OCI-LY7 (cell line): ENCODE measurements around the gene KCNN1.

ENCODE experiments used
- EZH2phosphoT487 ChIP-seq: fragments of 200-600 bp; sonication (generic); IDR thresholded peaks from 2 replicates; pipeline ENCODE4 v1.6.1; 2018; ENCODE audit warnings: low read depth, borderline replicate concordance, mild to moderate bottlenecking, mixed run types, antibody characterized with exemption, low read length, moderate library complexity, mixed read lengths
- TF ChIP-seq, protein P1 (sequence below): fragments of 200-600 bp; sonication (generic); conservative IDR thresholded peaks from 2 replicates; pipeline ENCODE4 v1.5.1; 2014; ENCODE audit warnings: mild to moderate bottlenecking, antibody characterized with exemption, low read length, moderate library complexity, mixed read lengths

- TF ChIP-seq, protein P1, sequence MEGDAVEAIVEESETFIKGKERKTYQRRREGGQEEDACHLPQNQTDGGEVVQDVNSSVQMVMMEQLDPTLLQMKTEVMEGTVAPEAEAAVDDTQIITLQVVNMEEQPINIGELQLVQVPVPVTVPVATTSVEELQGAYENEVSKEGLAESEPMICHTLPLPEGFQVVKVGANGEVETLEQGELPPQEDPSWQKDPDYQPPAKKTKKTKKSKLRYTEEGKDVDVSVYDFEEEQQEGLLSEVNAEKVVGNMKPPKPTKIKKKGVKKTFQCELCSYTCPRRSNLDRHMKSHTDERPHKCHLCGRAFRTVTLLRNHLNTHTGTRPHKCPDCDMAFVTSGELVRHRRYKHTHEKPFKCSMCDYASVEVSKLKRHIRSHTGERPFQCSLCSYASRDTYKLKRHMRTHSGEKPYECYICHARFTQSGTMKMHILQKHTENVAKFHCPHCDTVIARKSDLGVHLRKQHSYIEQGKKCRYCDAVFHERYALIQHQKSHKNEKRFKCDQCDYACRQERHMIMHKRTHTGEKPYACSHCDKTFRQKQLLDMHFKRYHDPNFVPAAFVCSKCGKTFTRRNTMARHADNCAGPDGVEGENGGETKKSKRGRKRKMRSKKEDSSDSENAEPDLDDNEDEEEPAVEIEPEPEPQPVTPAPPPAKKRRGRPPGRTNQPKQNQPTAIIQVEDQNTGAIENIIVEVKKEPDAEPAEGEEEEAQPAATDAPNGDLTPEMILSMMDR = no peak
- TF ChIP-seq EZH2phosphoT487 = no peak
These were observed 2.3 kb downstream of the KCNN1 start for GRCh38 chr19:17969096-17969792.
